Effector memory CD8-positive, alpha-beta T cell (primary cell): ENCODE data around the gene SULF2.
"Not testable (repeated sequence)": the region's sequence is repeated elsewhere in the genome, so short reads cannot be mapped to it uniquely, and the experiment has no call there.

Experiments
- ATAC-seq: fragments of 150-1000 bp; cut with Tn5 transposase; replicated peaks from 2 replicates; pipeline ENCODE4 v1.10.0; 2021; ENCODE audit warnings: mild to moderate bottlenecking, moderate library complexity
- DNase-seq, 3 experiments: peaks; one replicate each; pipeline ENCODE4 v3.0.0; 2021
- H3K27ac Mint-ChIP-seq, 2 donors: one replicate each; pipeline ENCODE4 v1.8.0; 2022; ENCODE audit warnings: mild to moderate bottlenecking in 2 of 2, mixed read lengths in 2 of 2, moderate library complexity in 2 of 2
- H3K27me3 Mint-ChIP-seq, 2 donors: one replicate each; pipeline ENCODE4 v1.8.0; 2022; ENCODE audit warnings: mixed read lengths in 2 of 2
- H3K36me3 Mint-ChIP-seq: one replicate; pipeline ENCODE4 v1.8.0; 2022; ENCODE audit warnings: mild to moderate bottlenecking, moderate library complexity, mixed read lengths; ENCODE audit not compliant: insufficient read depth
- H3K4me1 Mint-ChIP-seq, 2 donors: one replicate each; pipeline ENCODE4 v1.8.0; 2022; ENCODE audit warnings: low read depth in 2 of 2, mixed read lengths in 2 of 2
- H3K4me3 Mint-ChIP-seq, 2 donors: one replicate each; pipeline ENCODE4 v1.8.0; 2022; ENCODE audit warnings: mild to moderate bottlenecking in 2 of 2, mixed read lengths in 2 of 2, moderate library complexity in 2 of 2
- H3K9me3 Mint-ChIP-seq, 2 donors: one replicate each; pipeline ENCODE4 v1.8.0; 2022; ENCODE audit warnings: mixed read lengths in 2 of 2

Gene SULF2

GRCh38 chr20:47800623-47801022 lies 15.3 kb upstream of the SULF2 start:
- Mint-ChIP-seq H3K4me1 (no peaks in the 10 kb centered on the region), H3K27ac (no peak overlapping the region), H3K36me3 (peaks cover 3% of the 10 kb centered on the region), H3K4me3 (no peak overlapping the region), H3K27me3 (peaks cover 13 to 25% of the 10 kb centered on the region in 2 donors), H3K9me3 (no peaks in the 10 kb centered on the region)
- no peak for ATAC-seq
- DNase-seq = no peak

- Mint-ChIP-seq H3K4me1 (no peaks in the 10 kb centered on the region), H3K4me3 (no peak overlapping the region), H3K36me3 (no peaks in the 10 kb centered on the region), H3K27me3 (peaks cover 13 to 15% of the 10 kb centered on the region in 2 donors), H3K9me3 (no peaks in the 10 kb centered on the region), H3K27ac (no peak overlapping the region)
- no peak for ATAC-seq
- DNase-seq = no peak
These were observed 13.9 kb upstream of the SULF2 start for GRCh38 chr20:47799116-47799715.

- no peak for ATAC-seq
- Mint-ChIP-seq H3K4me1 (no peaks in the 10 kb centered on the region), H3K4me3 (no peak overlapping the region), H3K36me3 (no peaks in the 10 kb centered on the region), H3K27me3 (peaks cover 9 to 21% of the 10 kb centered on the region in 2 donors), H3K27ac (no peak overlapping the region), H3K9me3 (no peaks in the 10 kb centered on the region)
- DNase-seq = no peak
These were observed 11.7 kb upstream of the SULF2 start for GRCh38 chr20:47796971-47797370.

- Mint-ChIP-seq H3K27ac (no peak overlapping the region), H3K36me3 (no peaks in the 10 kb centered on the region), H3K4me1 (no peaks in the 10 kb centered on the region), H3K4me3 (no peak overlapping the region), H3K27me3 (peaks cover 21 to 37% of the 10 kb centered on the region in 2 donors), H3K9me3 (no peaks in the 10 kb centered on the region)
- DNase-seq (no peak), ATAC-seq (no peak)
These were observed 10.1 kb upstream of the SULF2 start for GRCh38 chr20:47795214-47795907.

GRCh38 chr20:47794264-47794663 lies 9.0 kb upstream of the SULF2 start:
- H3K36me3 Mint-ChIP-seq, H3K4me1 Mint-ChIP-seq, DNase-seq, ATAC-seq, H3K27ac Mint-ChIP-seq, H3K4me3 Mint-ChIP-seq, H3K9me3 Mint-ChIP-seq: not testable (repeated sequence)
- peaks cover 32 to 46% of the 10 kb centered on the region in 2 donors for H3K27me3 Mint-ChIP-seq

- no peak overlapping the region for H3K4me3 Mint-ChIP-seq
- H3K9me3 Mint-ChIP-seq = no peaks in the 10 kb centered on the region
- ATAC-seq (no peak), DNase-seq (no peak)
- no peak overlapping the region for H3K27ac Mint-ChIP-seq
- no peaks in the 10 kb centered on the region for H3K4me1 Mint-ChIP-seq
- H3K27me3 Mint-ChIP-seq = peaks cover 39 to 59% of the 10 kb centered on the region in 2 donors
- H3K36me3 Mint-ChIP-seq = no peaks in the 10 kb centered on the region
These were observed 6.8 kb upstream of the SULF2 start for GRCh38 chr20:47792021-47792618.

GRCh38 chr20:47791084-47791599 lies 5.9 kb upstream of the SULF2 start:
- Mint-ChIP-seq H3K9me3 (no peaks in the 10 kb centered on the region), H3K27me3 (peaks cover 48 to 68% of the 10 kb centered on the region in 2 donors), H3K4me3 (no peak overlapping the region), H3K36me3 (no peaks in the 10 kb centered on the region), H3K27ac (no peak overlapping the region), H3K4me1 (peaks cover 5% of the 10 kb centered on the region in 2 donors)
- DNase-seq (no peak), ATAC-seq (no peak)

GRCh38 chr20:47790580-47790965 lies 5.3 kb upstream of the SULF2 start:
- Mint-ChIP-seq H3K4me3 (no peak overlapping the region), H3K27me3 (peaks cover 52 to 74% of the 10 kb centered on the region in 2 donors), H3K27ac (no peak overlapping the region)

GRCh38 chr20:47789764-47790579 lies 4.7 kb upstream of the SULF2 start:
- H3K9me3 Mint-ChIP-seq = no peaks in the 10 kb centered on the region
- peaks cover 8 to 9% of the 10 kb centered on the region in 2 donors for H3K4me1 Mint-ChIP-seq
- no peaks in the 10 kb centered on the region for H3K36me3 Mint-ChIP-seq
- ATAC-seq (no peak), DNase-seq (no peak)
- no peak overlapping the region for H3K27ac Mint-ChIP-seq
- no peak overlapping the region for H3K4me3 Mint-ChIP-seq
- H3K27me3 Mint-ChIP-seq = peaks cover 52 to 74% of the 10 kb centered on the region in 2 donors

More at GRCh38 chr20:47790580-47790965, 5.3 kb upstream of the SULF2 start:
- no peak for DNase-seq
- Mint-ChIP-seq H3K36me3 (no peaks in the 10 kb centered on the region), H3K4me1 (peaks cover 8 to 9% of the 10 kb centered on the region in 2 donors), H3K9me3 (no peaks in the 10 kb centered on the region)
- ATAC-seq = no peak

GRCh38 chr20:47789081-47789763 lies 3.9 kb upstream of the SULF2 start:
- no peak overlapping the region for H3K27ac Mint-ChIP-seq
- H3K36me3 Mint-ChIP-seq = peaks cover 2% of the 10 kb centered on the region
- no peak for DNase-seq
- H3K4me1 Mint-ChIP-seq = peaks cover 9 to 10% of the 10 kb centered on the region in 2 donors
- no peaks in the 10 kb centered on the region for H3K9me3 Mint-ChIP-seq
- H3K4me3 Mint-ChIP-seq = no peak overlapping the region
- H3K27me3 Mint-ChIP-seq = peaks cover 56 to 79% of the 10 kb centered on the region in 2 donors
- ATAC-seq = no peak

GRCh38 chr20:47788741-47789080 lies 3.4 kb upstream of the SULF2 start:
- ATAC-seq (no peak), DNase-seq (no peak)
- H3K36me3 Mint-ChIP-seq = peaks cover 3% of the 10 kb centered on the region
- no peak overlapping the region for H3K4me3 Mint-ChIP-seq
- no peak overlapping the region for H3K27ac Mint-ChIP-seq
- H3K4me1 Mint-ChIP-seq = peaks cover 9 to 11% of the 10 kb centered on the region in 2 donors
- peaks cover 61 to 83% of the 10 kb centered on the region in 2 donors for H3K27me3 Mint-ChIP-seq
- H3K9me3 Mint-ChIP-seq = no peaks in the 10 kb centered on the region

GRCh38 chr20:47786765-47787107 lies 1.5 kb upstream of the SULF2 start:
- Mint-ChIP-seq H3K27ac (no peak overlapping the region), H3K27me3 (peaks cover 78 to 89% of the 10 kb centered on the region in 2 donors), H3K36me3 (peaks cover 3% of the 10 kb centered on the region), H3K4me3 (peak overlapping the region; percentile 62 to 69), H3K9me3 (no peaks in the 10 kb centered on the region), H3K4me1 (peaks cover 9 to 11% of the 10 kb centered on the region in 2 donors)
- ATAC-seq (no peak), DNase-seq (no peak)
